ENCODE data around the gene NCOA7. TPM values are rescaled to one million over a fixed set of nuclear protein-coding genes. Genes with fewer than 3 reads are reported as not detected.

NCOA7 gene
- total RNA-seq, 1 donor from 2014 or later: 33.4 TPM

DNA sequence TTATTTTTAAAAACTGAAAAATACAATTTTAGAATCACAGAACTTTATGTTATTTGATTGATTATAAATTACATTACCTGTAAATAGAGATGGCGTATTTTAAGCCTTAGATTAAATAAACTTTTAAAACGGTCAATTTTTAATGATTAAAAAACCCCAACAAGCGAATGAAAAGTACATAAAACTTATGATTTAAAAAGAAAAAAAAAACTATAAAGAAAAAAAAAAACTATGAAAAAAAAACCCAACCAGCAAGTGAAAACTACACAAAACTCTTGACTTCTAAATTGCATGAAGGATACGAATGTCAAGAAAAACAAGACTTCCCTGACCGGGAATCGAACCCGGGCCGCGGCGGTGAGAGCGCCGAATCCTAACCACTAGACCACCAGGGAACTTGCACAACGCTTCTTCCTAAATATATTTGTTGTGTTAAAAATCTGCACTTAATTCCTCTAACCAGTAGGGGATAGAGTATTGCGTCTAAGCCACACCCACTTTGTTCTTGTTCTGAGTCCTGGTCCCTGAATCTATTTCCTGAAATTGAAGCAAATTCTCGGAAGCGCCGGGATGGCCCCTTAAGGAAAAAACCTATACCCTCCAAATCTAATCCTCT is 10.7 kb upstream of the NCOA7 start:
- no peaks in the 10 kb centered on the region for H3K9me3 Mint-ChIP-seq
- TF ChIP-seq, protein P1, sequence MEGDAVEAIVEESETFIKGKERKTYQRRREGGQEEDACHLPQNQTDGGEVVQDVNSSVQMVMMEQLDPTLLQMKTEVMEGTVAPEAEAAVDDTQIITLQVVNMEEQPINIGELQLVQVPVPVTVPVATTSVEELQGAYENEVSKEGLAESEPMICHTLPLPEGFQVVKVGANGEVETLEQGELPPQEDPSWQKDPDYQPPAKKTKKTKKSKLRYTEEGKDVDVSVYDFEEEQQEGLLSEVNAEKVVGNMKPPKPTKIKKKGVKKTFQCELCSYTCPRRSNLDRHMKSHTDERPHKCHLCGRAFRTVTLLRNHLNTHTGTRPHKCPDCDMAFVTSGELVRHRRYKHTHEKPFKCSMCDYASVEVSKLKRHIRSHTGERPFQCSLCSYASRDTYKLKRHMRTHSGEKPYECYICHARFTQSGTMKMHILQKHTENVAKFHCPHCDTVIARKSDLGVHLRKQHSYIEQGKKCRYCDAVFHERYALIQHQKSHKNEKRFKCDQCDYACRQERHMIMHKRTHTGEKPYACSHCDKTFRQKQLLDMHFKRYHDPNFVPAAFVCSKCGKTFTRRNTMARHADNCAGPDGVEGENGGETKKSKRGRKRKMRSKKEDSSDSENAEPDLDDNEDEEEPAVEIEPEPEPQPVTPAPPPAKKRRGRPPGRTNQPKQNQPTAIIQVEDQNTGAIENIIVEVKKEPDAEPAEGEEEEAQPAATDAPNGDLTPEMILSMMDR (IDR thresholded peaks at IDR 0.05): no peak
- ChIA-PET POLR2A (interaction anchor here (1.4 to 4.8 kb wide), 8 partner anchors 11 to 478 kb away, joined by 5 to 145 read pairs (median 12); partner anchors contain the start of genes HDDC2, HINT3, NCOA7 and TRMT11), CTCF (interaction anchor here (0.7 to 2.5 kb wide), 9 partner anchors 11 to 206 kb away, joined by 3 to 54 read pairs (median 6); partner anchors contain the start of genes HINT3, NCOA7 and TRMT11)
- peak; percentile 77 for DNase-seq
- H3K27me3 Mint-ChIP-seq: no peaks in the 10 kb centered on the region
- intact Hi-C loops (cut with micrococcal nuclease): loop anchor here (1.0 to 5.0 kb wide), 7 partner anchors 27 to 1562 kb away; partner anchors contain the start of genes ECHDC1, HEY2, HINT3 and RNF146
- no peak overlapping the region for H3K27ac Mint-ChIP-seq
- peak; percentile 79 for ATAC-seq (ENCODE audit: low read depth)
- no peaks in the 10 kb centered on the region for H3K36me3 Mint-ChIP-seq (ENCODE audit: low read depth)
- no peak overlapping the region for H3K4me3 Mint-ChIP-seq
- peaks cover 4% of the 10 kb centered on the region for H3K4me1 Mint-ChIP-seq

DNA sequence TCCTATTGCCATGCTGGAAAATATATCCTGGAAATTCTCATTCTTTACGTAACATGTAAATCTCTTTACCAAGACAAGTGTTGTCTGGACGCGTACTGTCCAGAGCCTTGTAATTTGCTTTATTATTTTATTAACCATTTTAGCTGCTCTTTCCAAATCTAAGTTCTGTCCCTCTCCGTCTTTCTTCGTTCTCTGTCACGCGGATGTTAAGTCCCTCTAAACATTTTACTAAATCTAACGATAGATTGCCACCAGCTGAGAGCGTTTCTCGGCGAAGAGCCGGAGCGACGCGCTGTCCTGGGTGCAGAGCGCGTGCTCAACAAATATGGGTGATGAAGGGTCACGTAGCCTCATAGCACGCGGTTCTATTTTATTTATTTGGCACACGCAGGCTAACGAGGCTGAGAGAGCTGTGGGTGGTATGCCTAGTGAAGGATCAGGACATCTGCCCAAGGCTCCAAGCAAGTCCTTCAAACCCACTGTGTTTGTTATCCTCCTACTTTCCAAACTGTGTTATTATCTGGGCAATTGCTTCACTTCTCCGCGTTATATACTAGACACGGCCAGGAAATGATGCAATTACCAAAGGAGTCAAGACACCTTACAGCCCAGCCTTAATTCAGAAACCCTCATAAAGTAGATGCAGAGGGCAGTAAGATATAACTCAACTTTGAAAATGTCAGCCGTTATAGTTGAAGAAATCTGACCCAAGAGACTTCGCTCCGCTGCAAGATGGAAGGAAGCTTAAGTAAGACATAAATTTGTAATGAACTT is 10.0 kb upstream of the NCOA7 start:
- Mint-ChIP-seq H3K27ac (no peak overlapping the region), H3K27me3 (no peaks in the 10 kb centered on the region), H3K9me3 (no peaks in the 10 kb centered on the region), H3K4me3 (no peak overlapping the region), H3K36me3 (ENCODE audit: low read depth) (peaks cover 1% of the 10 kb centered on the region), H3K4me1 (peaks cover 4% of the 10 kb centered on the region)
- TF ChIP-seq, protein P1 (IDR thresholded peaks at IDR 0.05): no peak
- POLR2A ChIA-PET: interaction anchor here (0.6 to 4.8 kb wide), 15 partner anchors 10 to 1525 kb away, joined by 3 to 145 read pairs (median 8); partner anchors contain the start of genes HDDC2, HINT3, NCOA7 and RNF146
- DNase-seq (peak; percentile 44), ATAC-seq (ENCODE audit: low read depth) (peak; percentile 76)
- intact Hi-C loops (cut with micrococcal nuclease): loop anchor here (1.0 to 5.0 kb wide), 9 partner anchors 10 to 1562 kb away; partner anchors contain the start of genes ECHDC1, HEY2, HINT3 and NCOA7
- CTCF ChIA-PET: interaction anchor here (0.7 to 2.5 kb wide), 13 partner anchors 10 to 206 kb away, joined by 3 to 54 read pairs (median 4); partner anchors contain the start of genes HINT3, NCOA7 and TRMT11

DNA sequence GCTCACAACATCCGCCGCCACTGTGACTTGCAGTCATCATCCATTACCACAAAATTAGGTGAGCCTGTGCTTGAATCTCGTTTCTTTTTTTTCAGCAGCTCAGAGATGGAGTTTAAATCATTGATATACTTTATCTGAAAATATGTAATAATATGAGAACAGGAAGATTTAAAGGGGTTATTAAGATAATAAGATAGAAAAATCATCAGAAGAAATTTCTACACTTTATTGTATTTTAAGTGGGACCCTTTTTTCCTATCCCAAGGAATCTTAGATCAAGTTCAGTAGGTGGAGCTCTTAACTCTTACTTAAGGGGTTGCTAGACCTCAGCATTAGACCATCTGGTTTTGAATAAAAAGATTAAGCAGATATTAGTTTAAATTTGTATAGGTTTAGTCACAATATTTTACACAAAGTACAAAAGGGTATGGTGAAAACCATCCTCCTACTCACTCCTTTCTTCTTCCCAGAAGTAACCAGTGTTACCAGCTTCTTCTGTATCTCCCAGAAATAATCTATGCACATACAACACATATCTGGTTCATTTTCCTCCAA is 9.4 kb upstream of the NCOA7 start:
- ChIA-PET POLR2A (interaction anchor here (0.6 to 4.8 kb wide), 16 partner anchors 9 to 1524 kb away, joined by 3 to 145 read pairs (median 7); partner anchors contain the start of genes HDDC2, HINT3, NCOA7 and RNF146), CTCF (interaction anchor here (0.6 to 2.5 kb wide), 12 partner anchors 9 to 205 kb away, joined by 3 to 54 read pairs (median 4); partner anchors contain the start of genes HINT3, NCOA7 and TRMT11)
- H3K27me3 Mint-ChIP-seq: no peaks in the 10 kb centered on the region
- no peak overlapping the region for H3K4me3 Mint-ChIP-seq
- TF ChIP-seq, protein P1 (IDR thresholded peaks at IDR 0.05): no peak
- peaks cover 6% of the 10 kb centered on the region for H3K36me3 Mint-ChIP-seq (ENCODE audit: low read depth)
- H3K9me3 Mint-ChIP-seq: no peaks in the 10 kb centered on the region
- ATAC-seq (ENCODE audit: low read depth) (peak; percentile 36), DNase-seq (no peak)
- peaks cover 4% of the 10 kb centered on the region for H3K4me1 Mint-ChIP-seq
- H3K27ac Mint-ChIP-seq: no peak overlapping the region
- intact Hi-C loops (cut with micrococcal nuclease): loop anchor here (1.0 to 5.0 kb wide), 5 partner anchors 9 to 1561 kb away; partner anchors contain the start of genes ECHDC1, NCOA7 and RNF146

DNA sequence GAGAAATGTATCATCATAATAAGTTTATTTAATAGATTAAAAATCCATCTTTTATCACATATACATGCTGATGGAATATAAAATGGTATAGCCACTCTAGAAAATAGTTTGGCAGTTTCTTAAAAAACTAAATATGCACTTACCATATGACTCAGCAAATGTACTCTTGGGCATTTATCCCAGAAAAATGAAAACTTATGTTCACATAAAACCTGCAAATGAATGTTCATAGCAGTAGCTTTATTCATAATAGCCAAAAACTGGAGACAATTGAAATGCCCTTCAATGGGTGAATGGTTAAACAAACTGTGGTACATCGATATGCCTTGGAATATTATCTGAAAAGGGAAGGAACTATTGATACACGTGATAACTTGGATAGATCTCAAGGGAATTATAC is 6.4 kb upstream of the NCOA7 start:
- POLR2A ChIA-PET: no interaction called here
- Mint-ChIP-seq H3K4me3 (no peak overlapping the region), H3K9me3 (no peaks in the 10 kb centered on the region), H3K27ac (no peak overlapping the region), H3K4me1 (peaks cover 18% of the 10 kb centered on the region), H3K36me3 (ENCODE audit: low read depth) (peaks cover 17% of the 10 kb centered on the region), H3K27me3 (no peaks in the 10 kb centered on the region)
- intact Hi-C loops (cut with micrococcal nuclease): loop anchor here (5.0 kb wide), 1 partner anchor 1558 kb away; the partner anchor contains the start of gene ECHDC1
- ATAC-seq (ENCODE audit: low read depth): no peak
- DNase-seq: no peak
- CTCF ChIA-PET: interaction anchor here (1.1 kb wide), 1 partner anchor 190 kb away, joined by 4 read pairs; no protein-coding TSS in a partner anchor
- TF ChIP-seq, protein P1 (IDR thresholded peaks at IDR 0.05): no peak

Measured in activated B cell treated with CpG ODN at 0.5 μM for 24 hours (primary cell).